Activated gamma-delta T cell (primary cell): ENCODE results near the gene CAMSAP1.
"Not testable (repeated sequence)": the region's sequence is repeated elsewhere in the genome, so short reads cannot be mapped to it uniquely, and the experiment has no call there.

Source experiments
- DNase-seq: peaks from one replicate; lab custom pipeline; 2025; lab: John Stamatoyannopoulos, UW

Gene CAMSAP1

DNA sequence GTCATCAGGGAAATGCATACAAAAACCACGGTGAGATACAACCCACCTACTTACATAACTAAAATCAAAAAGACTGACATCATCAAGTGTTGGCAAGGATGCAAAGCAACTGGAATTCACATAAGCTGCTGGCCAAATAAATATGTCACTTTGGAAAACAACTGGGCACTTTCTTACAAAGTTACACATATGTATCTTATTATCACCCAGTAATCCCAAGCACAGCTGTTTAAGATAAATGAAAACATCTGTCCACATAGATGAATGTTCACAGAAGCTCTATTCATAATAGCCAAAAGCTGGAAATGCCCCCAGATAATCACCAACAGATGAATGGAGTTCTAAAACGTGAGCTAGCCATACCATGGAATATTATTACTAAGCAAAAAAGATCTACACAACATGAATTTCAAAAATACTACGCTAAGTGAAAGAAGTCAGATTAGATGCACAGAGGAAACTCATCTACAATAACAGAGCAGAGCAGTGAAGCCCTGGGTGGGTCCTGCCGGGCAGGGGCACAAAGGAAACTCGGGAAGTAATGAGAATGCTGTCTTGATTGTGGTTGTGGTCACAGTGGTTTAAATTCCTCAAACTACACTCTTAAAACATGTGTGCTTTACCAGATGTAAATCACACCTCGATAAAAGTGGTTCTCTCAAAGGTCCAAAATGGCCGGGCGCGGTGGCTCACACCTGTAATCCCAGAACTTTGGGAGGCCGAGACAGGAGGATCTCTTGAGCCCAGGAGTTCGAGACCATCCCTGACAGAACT is 8.5 kb downstream of the CAMSAP1 start:
- no peak for DNase-seq

DNA sequence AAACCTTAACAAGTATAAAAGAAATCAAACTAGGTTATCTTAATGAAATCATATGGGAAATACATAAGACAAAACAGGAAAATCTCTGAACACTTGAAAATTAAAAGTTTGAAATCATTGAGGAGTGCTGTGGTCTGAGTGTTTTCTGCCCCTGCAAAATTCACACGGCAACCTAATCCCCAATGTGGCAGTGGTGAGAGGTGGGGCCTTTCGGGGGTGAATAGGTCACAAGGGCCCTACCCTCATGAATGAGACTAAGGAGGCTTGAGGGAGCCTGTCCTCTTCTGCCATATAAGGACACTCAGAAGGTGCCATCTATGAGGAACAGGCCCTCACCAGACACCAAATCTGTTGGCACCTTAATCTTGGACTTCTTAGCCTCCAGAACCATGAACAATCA is 10.7 kb downstream of the CAMSAP1 start:
- no peak for DNase-seq

- no peak for DNase-seq
Observed at GRCh38 chr9:135896205-135896604, 11.1 kb downstream of the CAMSAP1 start.

DNA sequence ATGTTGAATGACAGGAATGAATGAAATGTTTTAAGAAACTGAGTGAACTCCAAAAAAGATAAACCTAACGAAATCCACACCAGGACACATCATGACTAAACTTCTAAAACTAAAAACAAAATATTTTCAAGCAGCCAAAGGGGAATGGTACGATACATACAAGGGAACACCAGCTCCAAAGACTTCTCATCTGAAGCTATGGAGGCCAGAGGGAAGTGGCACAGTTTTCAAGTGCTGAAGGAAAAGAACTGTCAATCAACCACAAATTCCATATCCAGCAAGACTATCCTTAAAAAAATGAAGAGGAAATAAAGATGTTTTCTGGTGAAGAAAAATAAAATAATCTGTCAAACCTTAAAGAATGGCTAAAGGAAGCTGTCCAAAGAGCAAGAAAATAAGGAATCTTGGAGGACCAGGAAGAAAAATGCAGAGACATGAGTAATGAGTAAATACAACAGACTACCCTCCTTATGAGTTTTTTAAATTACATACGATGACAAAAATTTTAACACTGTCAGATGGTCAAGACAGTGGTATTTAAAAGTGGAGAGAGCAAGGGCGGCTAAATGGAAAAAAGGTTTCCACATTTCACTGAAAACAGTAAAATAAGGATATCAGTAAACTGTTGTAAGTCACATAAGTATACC is 12.0 kb downstream of the CAMSAP1 start:
- no peak for DNase-seq

DNA sequence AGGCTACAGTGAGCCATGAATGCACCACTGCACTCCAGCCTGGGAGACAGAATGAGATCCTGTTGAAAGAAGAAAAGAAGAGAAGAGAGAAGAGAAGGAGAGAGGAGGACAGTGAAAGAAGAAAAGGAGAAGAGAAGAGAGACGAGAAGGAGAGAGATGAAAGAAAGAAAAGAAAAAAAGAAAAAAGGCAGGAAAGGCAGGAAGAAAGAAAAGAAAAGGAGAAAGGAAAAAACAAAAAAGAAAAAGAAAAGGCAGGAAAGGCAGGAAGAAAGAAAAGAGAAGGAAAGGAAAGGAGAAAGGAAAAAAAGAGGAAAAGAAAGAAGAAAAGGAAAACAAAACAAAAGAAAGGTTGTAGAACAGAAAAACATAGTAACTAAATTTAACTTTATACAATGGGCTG is 14.2 kb downstream of the CAMSAP1 start:
- no peak for DNase-seq

GRCh38 chr9:135892327-135892726 is 15.0 kb downstream of the CAMSAP1 start:
- not testable (repeated sequence) for DNase-seq

DNA sequence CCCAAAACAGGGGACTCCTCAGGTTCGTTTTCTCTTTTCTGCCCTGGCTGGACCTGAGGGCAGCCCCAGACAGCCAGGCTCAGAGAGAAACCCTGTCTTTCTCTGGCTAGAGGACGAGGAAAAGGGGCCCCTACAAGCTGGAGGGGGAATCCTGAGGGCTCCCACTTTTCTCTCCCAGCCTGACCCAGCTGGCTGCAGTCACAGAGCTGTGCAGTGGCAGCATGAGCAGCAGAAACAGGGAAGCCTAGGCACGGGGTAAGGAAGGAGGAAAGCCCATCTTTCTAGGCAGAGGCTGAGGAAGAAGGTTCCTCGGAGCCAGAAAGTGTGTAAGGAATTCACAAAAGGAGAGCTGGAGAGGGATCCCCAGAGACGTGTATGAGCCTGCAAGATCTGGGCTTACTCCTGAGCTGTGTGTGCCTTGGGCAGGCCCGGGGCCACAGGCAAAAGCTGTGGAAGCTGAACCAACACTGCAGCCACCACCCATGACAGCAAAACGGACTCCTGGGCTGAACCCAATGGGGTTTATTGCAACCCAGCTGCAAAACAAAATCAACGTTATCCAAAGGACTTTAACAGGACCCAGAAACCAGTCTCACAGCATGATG is 16.2 kb downstream of the CAMSAP1 start:
- DNase-seq = no peak

DNA sequence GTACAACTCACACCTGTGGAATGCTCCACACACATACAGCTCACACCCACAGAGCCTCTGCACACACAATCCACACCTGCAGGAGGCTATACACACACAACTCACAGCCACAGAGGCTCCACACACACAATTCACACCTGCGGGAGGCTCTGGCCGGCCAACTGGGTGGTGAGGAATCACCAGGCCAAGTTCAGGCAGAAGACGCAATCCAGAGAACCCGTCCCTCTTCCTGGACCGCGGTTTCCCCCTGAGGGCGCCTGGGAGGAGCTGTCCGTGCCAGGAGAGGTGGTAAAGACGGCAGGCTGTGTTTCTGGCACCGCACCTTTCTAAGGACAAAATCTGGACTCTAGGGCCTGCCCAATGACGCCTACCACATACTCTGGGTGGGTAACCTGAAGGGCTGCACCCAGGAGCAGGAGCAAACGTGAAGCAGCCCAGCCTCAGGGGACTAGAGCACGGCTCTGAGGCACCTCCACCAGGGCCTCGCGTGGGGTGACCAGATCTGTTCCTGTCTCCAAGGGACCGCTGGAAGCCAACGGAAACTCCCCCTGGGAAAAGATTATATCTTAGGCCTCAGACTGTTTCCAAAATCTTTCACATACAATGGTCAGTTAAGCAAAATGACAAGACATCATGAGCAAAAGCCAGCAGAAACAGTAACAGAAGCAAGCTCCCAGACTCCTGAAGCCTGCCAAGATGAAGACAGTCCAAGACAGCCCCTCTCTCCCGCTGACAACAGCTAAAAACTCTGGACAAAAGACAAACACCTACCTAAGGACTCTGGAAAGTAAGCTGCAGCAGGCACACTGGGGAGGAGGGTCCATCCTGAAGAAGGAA is 16.9 kb downstream of the CAMSAP1 start:
- no peak for DNase-seq

DNA sequence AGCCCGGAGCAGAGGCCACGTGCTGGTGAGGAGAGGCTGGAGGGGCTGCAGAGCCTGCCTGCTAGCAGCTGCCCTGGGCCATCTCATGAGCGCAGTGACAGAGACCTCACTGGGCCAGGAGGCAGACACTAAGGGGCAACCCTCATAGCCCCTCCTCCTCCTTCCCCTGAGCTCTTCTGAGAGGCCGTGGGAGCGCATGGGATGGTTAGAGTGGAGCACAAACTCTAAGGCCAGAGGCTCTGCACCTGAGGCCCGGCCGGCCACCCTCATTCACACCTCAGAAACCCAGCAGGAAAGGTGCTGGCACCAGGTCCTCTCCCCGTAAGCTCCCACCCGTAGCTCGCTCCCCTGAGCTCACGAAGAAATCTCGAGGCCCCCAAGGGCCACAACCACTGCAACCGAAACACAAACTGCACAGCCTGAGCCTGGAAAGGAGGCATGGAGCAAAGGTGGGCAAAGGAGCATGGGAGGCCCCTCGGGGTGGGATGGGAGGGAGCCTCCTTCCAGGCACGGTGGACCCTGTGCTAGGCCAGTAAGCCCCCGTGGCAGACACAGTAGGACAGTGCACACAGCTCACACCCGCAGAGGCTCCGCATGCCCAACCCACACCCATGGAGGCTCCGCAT is 17.7 kb downstream of the CAMSAP1 start:
- DNase-seq = no peak

DNA sequence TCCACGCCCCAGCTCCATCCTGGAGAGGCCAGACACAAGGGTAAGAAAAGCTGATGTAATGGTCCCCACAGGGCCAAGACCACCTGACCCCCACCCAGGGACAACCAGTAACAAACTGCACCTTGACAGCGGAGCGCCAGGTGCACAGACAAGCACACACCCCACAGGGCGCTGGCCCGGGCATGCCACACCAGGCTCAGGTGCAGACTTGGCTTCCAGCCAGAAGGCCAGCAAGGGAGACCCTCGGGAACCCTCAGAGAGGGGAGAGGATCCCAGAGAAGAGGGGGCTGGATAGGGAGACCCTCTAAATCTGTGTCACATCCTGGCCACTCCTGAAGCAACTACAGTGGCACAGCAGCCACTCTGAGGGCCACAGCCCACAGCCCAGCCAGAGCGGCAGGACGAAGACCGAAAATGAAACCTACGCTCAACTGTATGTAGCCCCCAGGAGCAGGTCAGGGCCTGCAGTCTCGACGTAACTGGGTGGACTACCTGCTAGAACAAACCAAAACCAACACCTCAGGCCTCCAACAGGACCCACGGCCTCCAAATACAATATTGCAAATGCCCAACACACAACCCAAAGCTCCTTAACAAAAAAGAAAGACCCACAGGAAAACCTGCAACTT is 18.5 kb downstream of the CAMSAP1 start:
- no peak for DNase-seq

DNA sequence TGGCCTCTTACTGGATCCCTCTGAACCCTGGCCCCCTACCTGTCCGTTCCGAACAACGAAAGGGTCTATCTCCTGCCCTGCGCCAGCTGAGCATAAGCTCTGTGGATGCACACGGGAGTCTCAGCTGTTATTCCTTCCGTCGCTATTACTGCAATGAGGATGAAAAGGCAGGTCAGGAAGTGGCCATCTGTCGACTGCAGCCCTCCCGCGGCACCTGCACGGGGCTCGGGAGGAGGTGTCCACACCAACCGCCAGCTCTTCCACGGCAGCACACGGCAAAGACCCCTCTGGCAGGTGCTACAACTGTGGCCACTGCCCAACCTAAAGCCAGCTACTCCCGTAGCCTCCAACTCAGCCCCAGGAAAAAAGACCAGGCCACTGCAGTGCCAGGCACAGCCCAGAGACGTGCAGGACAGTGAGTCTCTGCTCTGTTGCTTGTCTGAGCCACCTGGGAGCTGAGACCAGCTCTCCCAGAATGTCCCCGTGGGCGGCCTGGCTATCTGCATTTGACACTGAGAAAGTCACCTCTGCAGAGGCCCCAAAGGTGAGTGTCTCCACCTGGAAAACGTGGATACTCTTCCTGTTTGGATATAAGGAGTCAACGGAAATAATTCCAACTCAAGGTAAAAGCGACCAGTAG is 19.1 kb downstream of the CAMSAP1 start:
- no peak for DNase-seq

DNA sequence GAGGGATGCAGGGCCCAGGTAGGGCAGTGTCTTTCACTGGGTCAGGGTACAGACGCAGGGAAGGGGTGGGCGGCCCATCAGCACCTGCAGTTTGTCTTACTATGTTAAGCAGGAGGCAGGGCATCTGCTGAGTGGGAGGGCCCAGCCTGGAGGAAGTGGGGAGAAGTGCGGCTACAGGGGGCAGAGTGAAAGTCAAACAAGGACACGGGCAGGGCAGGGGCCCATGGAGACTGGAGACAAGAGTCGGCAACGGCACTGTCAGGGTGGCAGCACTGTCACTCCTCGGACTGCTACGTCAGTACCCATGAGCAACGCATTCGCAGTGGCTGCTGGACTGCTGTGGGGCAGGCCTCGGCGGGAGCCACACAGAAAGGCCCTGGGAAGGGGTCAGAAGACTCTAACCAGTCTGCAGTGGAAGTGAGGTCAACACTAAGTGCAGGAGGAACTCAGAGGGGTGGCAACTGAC is 19.7 kb downstream of the CAMSAP1 start:
- no peak for DNase-seq

- no peak for DNase-seq
Observed at GRCh38 chr9:135887021-135887507, 20.3 kb downstream of the CAMSAP1 start.

DNA sequence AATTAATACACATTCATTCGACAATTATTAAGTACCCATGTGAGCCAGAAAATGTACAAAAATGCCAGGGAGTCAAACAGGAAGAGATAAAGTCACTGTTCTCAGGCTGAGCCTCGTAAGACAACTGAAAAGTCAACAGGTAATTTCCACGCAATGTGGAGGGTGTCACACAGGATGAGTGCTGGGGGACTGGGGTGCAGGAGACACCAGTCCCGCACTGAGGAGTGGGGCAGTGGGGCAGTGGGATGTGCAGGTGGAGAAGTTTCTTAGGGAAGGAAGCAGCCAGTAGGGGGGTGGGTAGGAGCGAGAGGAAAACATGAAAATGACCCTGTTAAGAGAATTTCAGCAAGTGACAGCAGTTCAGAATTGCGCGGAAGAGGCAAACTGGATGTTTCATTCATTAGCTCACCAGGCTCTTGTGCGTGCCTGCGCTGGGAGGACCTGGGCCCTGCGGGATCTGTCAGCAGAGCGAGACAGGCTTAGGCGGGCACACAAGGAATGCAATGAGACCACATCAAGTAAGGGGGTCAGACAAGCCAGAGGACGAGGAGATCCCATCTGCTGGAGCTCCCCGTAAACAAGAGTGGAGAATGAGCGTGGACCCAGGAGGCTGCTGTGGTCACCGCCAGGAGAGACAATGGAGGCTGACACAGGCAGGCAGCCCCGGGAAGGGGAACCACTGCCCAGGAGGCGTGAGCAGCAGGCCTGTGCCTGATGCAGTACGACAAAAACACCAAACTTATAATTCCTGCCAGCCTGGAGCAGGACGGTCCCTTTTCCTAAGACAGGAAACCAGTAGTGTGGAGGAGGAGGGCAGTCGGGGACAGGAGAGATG is 21.0 kb downstream of the CAMSAP1 start:
- no peak for DNase-seq

DNA sequence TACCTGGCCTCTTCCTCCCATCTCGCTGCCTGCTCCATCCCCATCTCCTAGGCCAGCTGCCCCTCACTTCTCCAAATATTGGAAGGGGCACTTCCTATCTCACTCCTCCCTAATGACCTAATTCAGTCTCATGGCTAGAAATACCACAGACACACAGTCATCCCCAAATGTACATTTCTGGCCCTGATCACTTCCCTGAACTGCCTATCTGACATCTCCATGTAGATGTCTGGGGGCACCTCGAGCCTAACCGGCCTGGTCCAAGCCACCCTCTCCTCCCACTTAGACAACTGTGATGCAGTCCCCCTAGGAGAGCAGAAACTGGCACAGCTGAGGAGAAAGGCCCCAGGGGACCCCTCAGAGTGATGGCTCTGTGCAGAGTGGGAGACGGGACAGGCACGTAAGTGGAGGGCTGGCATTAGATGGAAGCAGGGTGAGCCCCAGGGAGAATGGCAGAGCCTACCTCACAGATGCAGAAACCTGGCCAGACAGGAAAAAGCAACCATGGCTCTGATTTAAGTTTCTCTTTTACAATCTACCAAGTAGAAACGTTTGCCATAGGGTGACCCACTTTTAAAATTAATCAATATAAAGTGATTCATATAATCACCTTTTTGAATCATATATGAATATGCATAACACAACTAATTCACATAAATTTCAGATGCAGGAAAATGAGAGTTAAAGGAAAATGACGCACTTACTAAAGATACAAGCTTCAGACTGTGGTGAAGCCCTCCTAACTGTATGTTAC is 22.1 kb downstream of the CAMSAP1 start:
- DNase-seq = no peak

DNA sequence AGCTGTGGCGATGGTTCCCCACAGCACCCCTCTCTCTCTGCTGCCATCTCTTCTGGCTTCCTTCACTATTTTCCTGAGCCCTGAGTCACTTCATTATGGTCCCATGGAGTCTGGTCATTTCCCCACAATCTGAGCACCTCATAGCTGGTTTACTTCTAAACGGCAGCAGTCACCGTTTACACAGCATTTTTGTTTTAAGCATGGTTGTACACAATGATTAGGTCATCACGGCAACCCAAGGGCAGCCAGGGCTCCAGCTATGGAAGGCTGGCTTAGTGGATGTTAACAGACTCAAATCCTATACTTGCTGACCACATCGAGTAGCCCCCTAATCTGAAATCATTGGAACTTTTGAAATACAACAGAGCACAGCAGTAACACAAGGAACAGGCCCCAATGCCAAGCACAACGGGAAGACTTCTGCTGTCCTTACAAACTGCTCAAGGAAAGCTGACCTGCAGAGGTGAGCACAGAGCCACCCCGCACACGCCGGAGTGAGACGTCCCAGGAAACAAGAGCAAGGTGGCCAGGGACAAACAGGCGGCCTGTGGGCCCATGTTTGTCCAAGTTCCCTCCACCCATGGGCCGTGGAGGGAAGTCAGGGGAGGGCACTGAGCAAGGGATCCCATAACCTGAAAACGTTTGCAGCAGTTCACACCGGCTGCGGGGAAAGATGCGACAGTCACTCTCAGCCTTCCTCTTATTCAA is 22.9 kb downstream of the CAMSAP1 start:
- no peak for DNase-seq

GRCh38 chr9:135883410-135884089 is 23.8 kb downstream of the CAMSAP1 start:
- DNase-seq = no peak

GRCh38 chr9:135882011-135882410 is 25.3 kb downstream of the CAMSAP1 start:
- no peak for DNase-seq
